ENCODE measurements around the gene EBF3.

DNA sequence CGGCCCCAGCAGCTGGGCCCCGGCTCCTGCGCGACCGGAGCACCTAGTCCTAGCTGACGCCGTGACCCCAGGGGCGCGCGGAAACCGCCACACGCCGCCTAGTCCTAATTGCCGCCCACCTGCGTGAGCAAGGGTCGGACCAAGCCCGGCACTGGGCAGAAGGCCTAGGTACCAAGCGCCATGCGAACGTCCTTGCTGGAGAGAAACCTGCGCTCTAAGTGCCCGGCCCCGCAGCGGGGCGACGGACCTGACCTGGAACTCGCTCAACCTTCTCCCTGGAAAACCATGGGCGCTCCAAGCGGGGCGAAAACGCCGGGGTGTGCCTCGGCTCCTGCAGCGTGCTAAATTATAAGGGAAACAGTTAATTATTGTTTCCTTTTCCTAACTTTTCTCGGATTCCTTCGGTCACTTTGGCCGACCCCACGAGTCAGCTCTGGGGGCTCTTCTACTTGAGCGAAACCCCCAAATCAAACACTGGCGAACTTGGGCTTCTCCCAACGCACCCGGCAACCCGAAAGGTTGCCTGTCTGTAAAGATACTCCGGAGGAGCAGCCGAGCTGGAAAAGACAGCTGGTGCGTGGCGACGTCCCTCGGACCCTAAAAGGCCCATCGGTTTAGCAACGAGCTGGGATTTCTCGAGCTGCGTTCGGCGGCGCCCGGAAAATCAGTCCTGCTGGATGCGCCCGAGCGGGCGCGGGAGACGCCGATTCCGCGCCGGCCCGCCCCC is 5.3 kb upstream of the EBF3 start:
- TF ChIP-seq, protein P1, sequence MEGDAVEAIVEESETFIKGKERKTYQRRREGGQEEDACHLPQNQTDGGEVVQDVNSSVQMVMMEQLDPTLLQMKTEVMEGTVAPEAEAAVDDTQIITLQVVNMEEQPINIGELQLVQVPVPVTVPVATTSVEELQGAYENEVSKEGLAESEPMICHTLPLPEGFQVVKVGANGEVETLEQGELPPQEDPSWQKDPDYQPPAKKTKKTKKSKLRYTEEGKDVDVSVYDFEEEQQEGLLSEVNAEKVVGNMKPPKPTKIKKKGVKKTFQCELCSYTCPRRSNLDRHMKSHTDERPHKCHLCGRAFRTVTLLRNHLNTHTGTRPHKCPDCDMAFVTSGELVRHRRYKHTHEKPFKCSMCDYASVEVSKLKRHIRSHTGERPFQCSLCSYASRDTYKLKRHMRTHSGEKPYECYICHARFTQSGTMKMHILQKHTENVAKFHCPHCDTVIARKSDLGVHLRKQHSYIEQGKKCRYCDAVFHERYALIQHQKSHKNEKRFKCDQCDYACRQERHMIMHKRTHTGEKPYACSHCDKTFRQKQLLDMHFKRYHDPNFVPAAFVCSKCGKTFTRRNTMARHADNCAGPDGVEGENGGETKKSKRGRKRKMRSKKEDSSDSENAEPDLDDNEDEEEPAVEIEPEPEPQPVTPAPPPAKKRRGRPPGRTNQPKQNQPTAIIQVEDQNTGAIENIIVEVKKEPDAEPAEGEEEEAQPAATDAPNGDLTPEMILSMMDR (IDR thresholded peaks at IDR 0.05): peak in 1 of 3 experiments; percentile 5
- no peak for TF ChIP-seq POLR2A (IDR thresholded peaks at IDR 0.05)
